COR-L47 (cell line): ENCODE results near the gene SEC63.
"Not testable (repeated sequence)": the region's sequence is repeated elsewhere in the genome, so short reads cannot be mapped to it uniquely, and the experiment has no call there.

ENCODE experiments used
- DNase-seq: peaks from one replicate; lab custom pipeline; 2025; lab: John Stamatoyannopoulos, UW

The SEC63 gene, protein sequence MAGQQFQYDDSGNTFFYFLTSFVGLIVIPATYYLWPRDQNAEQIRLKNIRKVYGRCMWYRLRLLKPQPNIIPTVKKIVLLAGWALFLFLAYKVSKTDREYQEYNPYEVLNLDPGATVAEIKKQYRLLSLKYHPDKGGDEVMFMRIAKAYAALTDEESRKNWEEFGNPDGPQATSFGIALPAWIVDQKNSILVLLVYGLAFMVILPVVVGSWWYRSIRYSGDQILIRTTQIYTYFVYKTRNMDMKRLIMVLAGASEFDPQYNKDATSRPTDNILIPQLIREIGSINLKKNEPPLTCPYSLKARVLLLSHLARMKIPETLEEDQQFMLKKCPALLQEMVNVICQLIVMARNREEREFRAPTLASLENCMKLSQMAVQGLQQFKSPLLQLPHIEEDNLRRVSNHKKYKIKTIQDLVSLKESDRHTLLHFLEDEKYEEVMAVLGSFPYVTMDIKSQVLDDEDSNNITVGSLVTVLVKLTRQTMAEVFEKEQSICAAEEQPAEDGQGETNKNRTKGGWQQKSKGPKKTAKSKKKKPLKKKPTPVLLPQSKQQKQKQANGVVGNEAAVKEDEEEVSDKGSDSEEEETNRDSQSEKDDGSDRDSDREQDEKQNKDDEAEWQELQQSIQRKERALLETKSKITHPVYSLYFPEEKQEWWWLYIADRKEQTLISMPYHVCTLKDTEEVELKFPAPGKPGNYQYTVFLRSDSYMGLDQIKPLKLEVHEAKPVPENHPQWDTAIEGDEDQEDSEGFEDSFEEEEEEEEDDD

DNA sequence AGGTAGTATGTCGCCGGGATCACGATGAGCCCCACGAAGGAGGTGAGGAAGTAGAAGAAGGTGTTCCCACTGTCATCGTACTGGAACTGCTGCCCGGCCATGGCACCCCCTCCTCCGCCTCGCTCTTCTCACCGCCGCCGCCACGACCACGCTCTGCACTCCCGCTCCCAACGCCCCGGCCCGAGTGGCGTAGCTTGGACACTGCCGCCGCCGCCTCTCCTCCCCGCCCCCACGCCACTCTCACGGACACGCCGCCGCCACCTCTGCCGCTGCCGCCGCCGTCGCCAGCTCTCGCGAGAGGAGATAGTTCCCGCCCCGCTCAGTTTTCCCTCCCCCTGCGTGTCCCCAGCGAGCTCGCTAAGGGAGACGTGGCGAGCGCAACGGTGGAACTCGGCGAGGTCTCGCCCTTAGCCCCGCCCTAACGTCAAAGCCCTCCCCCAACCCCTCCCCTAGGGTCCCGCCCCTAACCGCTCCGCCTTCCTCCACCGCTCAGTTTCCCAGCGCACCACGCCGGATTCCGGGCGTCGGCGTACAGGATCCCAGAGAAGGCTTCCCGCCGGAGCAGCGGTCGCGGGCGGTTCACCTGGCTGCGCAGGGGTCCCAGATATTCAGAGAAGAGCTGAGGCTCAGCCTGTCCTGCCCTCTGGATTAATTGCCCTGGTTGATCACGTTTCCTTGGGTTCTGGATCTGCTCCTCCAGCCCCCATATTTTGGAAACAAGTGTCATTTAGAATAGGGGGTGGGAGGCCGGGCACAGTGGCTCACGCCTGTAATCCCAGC lies at the start of gene SEC63:
SEC63 (minus strand) TSS at position 300 of the 780 bp plus-strand sequence; CDS start at position 101, 199 bp downstream.
- DNase-seq, result peak; percentile 87

DNA sequence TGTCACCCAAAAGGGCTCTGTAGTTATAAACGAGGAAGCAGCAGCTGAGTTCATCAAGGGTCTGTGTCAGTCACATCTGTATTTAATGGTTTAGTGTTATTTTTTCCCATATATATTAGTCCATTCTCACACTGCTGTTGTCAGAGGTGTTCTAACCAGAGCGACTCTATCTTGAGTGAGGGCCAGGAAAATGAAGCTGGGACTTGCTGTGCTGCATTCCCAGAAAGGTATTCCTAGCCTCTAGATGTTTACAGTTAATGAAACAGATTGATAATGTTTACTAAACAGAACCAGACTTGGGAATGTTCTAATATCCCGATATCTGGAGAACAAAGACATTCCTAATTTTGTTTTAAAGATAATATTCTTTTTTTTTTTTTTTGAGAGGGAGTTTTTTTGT lies 48.0 kb upstream of the SEC63 start:
- DNase-seq, result no peak

DNA sequence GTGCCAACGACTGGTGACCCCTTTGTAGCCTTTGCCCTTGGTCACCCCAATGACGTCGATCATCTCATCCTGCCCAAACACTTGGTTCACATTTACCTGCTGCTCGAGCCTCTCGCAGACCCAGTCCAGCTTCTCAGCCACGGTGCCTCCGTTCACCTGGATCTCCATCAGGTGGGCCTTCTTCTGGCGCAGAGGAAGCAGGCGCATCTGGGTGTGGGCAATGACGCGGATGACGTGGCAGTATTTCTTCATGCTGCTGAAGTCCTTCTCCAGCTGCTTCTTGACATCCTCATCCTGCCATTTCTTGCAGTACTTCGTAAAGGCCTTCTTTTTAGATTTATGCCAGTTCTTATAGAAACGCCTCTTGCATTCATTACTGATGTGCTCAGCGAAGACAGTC lies 46.9 kb upstream of the SEC63 start:
- DNase-seq, result no peak

DNA sequence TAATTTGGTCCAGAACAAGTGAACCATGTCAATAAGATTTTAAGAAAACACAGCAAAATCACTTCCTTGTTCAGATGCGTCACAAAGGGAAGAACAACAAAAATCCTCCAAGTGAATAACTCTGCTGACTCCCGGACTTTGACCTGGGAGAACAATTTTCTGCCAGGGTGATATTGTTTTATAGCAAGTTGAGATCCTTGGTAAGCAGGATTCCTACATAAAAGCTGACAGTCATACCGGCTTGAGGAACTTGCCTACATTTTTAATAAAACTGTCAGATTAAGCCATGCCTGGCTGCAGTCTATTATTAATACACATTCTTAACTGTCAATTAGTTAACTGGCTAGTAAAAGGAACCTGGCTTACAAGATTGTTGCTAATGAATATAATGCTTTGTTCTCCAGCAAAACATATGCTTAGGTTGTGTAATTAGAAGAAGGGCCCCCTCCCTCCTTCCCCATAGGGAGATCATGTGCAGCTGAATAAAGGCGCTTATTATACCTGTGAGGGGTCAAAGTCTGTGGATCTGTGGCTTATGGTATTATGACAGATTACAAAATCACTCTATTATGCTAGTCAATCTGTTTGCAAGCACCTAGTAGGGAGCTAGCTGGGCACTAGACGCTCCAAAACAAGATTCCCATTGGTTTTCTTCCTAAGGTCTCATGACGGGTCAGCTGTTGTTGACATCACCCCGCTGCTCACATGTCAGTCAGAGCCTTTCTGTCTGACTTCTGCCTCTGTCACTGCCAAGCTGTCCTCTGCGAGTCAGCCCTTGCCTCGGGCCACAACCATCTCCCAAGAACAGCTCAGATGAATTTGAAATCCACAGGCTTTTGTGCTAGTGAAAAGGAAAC lies 44.6 kb upstream of the SEC63 start:
- peak; percentile 62 for DNase-seq

DNA sequence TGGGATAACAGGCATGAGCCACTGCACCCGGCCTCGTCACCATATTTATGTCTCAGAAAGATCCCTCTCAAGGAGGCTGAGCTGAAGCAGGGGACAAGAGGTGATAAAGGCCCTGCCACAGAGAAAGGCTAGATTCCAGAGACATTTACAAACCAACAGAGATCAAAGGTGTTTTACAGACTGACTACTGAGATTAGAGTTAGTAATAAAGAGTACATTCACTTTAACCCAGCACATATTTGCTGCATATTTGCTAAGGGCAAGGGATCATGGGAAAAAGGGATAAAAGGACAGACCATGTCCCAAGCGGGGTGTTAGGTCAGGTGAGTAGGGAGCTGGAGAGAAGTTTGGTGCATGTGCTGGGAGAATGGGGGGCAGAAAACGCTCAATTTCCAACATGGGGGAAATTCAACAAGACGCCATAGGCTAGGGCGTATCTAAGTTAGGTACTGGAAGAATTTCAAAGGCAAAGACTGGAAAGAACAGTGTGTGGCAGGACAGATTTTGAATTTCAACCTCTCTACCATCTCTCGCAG lies 43.8 kb upstream of the SEC63 start:
- no peak for DNase-seq

DNA sequence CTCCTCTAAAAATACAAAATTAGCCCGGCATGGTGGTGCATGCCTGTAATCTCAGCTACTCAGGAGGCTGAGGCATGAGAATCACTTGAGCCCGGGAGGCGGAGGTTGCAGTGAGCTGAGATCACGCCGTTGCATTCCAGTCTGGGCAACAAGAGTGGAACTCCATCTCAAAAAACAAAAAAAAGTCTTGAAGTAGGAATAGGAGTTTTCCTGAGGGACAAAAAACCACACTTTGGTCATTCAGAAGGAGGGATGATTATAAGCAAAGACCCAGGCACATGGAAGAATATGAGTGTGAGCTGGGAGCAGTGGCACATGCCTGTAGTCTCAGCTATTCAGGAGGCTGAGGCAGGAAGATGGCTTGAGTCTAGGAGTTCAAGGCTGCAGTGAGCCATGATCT lies 42.3 kb upstream of the SEC63 start:
- DNase-seq, result not testable (repeated sequence)

DNA sequence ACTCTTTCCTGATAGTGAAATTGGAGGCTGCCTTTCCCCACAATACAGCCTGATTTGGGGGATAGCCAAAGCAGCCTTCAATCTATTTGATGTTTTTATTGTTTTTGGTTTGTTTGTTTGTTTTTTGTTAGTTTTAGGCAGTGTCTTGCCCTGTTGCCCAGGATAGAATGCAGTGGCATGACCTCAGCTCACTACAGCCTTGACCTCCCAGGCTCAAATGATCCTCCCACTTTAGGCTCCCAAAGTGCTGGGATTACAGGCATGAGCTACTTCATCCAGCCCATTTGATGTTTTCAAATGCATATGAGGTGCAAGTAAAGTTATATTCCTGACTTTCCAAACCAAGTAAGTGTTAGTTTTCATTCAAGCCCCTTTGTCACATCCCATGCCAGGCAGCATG lies 41.3 kb upstream of the SEC63 start:
- DNase-seq, result no peak

DNA sequence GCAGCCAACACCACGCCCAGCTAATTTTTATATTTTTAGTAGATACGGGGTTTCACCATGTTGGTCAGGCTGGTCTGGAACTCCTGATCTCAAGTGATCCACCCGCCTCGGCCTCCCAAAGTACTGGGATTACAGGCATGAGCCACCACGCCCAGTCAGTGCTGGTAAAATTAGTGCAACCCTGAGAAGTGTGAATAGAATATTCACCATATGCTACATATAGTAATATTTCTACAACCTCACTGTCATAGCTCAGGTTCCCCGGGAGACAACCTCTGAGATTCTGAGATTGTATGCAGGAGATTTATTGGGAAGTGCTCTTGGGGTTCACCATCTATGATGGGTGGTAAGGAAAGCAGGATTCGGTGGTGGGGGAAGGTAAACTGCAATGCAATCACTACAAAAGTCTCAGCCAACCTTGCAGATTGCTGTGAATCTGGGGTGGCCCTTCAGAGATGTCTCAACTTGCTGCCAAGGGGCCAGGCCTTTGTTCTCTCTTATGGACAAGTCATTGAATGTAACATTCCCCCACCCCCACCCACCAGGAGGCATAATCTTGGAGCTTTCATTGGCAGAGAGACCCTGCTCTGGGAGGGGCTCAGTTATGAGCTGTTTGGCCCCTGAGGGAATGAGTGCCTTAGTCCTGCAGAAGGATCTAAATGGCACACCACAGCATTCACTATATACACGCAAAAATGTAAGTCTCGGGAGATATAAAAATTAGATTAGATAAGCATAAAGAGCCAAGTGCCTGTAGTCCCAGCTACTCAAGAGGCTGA lies 34.0 kb upstream of the SEC63 start:
- no peak for DNase-seq

DNA sequence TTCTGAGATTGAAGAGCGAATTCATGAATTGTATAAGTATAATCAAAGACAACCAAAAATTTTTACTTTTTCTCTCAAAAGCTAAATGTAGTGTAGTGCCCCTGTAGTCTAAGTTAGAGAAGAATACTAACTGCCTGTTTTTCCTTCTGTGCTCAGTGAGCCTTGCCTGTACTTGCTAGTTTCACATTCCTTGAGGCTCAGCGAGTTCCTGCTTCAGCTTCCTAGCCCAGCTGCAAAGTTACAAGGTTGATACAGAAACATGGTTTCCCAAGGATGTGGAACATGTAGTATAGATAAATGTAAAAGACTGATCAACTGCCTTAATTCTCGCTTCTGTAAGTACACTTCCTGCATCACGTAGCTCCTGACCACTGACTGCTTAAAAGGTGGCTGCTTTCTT lies 33.1 kb upstream of the SEC63 start:
- no peak for DNase-seq

DNA sequence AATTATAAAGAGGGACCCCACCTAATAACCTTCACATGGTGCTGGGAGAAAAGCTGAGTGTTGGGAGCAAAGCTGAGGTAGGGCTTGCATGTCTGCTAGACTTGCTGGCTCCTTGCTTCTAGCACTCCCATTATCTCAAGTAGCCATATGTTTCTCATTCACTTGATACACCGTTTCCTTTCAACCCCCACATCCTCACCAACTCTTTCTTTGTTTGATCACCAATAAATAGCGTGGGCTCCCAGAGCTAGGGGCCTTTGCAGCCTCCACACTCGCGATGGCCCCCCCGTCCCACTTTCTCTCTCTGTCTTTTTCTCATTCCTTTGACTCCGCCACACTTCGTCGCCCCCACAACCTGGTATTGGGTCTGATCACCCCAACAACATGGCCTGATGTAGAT lies 32.6 kb upstream of the SEC63 start:
- DNase-seq, result not testable (repeated sequence)

DNA sequence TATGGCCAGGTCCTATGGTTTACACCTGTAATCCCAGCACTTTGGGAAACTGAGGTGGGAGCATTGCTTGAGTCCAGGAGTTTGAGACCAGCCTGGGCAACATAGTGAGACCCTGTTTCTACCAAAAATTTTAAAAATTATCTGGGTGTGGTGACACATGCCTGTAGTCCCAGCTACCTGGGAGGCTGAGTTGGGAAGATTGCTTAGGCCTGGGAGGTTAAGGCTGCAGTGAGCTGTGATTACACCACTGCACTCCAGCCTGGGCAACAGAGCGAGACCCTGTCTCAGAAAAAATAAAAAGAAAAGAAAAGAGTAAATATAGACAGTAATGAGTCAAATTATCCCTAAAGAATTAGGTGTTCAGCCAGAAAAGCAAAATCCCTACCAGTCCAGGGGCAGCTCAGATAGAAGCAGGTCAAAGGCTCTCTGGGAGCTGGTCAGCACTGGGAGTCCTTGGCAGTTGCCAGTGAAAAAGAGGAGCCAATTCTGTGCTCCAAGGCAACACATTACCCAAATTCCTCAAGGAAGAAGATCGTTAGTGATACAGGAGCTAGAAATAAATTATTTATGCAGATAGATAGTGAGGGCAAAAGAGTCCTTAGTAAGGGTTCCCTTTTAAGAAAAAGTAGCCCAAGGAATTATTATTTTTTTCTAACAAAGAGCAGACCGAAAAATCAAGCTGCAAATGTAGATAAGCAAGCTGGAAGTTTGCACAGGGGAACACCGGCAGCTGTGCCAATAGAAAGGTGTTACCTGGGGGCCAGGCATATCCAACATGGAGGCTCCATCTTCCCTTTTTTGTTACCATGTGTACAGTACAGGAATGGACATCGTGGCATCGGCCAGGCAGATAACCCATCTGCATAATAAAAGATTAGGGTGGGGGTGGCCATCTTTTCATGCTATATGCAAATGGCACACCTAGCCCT lies 31.4 kb upstream of the SEC63 start:
- DNase-seq, result no peak

DNA sequence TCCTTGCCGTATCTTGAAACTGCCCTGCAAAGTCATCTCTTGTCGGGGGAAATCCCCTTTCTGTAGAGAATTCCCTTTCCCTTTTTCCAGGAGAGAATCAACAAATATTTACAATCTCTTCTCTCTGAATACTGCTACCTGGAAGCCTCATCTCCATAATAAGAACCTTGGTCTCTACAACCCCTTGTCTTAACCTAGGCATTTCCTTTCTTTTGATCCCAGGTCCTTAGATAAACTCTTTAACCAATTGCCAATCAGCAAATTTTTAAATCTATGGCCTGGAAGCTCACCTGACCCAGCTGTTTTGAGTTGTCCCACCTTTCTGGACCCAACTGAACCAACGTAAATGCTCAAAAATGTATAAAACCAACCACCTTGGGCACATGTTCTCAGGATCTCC lies 30.6 kb upstream of the SEC63 start:
- DNase-seq, result no peak

DNA sequence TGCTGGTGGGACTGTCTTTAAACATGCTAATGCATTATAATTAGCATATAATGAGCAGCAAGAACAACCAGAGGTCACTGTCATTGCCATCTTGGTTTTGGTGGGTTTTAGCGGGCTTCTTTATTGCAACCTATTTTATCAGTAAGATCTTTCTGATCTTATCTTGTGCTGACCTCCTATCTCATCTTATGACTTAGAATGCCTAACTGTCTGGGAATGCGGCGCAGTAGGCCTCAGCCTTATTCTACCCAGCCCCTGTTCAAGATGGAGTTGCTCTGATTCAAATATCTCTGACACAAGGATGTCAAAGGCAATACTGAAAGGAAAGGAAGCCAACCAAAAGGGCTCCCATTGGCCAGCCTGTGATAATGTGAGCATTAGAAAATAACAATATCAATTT lies 29.8 kb upstream of the SEC63 start:
- DNase-seq, result no peak

DNA sequence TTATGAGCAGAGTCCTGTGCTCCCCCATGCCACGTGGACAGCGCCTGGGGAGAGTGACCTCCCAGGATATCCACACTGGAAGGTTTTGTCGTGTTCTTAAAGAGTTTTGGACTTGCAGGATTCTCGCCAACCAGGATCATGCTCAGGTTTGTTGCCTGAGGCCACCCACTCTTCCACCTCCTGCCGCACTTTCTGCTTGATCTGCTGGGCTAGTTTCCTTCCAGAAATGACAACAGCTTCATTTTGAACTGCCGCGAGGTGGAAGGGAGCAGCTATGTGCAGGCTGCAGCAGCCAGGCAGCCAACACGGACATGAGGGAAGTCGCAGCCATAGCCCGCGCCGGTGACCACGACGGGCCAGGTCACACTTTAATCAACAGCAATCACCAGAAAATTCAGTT lies 27.7 kb upstream of the SEC63 start:
- DNase-seq, result no peak

DNA sequence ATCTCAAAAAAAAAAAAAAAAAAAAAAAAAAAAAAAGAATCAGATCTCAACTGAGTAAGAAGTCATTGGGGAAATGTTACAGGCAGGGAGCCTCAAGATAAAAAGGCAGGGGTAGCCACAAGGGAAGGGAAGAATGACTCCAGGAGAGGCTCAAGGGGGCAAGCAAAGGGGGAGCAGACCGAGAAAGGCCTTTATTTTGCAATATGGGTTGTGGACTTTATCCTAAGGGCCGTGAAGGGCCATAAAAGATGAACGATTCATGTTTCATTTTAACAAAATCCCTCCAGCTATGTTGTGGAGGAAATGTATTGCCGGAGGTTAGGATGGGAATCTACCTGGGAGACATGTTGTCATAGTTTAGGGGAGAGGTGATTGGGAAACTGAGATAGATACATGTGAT lies 25.8 kb upstream of the SEC63 start:
- no peak for DNase-seq

DNA sequence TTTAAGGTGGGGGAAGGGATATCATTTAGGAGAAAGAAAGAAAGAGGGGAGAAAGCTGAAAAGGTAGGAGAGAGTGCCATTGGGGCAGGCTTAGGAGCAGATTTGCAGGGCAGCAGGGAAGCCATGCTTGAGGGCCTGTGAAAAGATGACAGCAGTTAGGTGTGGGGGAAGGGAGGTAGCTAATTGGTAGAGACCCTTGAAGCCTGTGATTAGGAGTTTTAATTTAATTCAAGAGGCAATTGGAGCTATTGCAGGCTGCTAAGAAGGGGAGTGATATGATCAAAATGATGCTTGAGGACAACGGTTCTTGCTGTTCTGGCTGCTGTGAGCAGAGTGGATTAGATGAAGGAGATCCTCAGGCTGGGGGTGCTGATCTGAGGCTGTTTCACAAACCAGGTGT lies 24.5 kb upstream of the SEC63 start:
- DNase-seq, result no peak

DNA sequence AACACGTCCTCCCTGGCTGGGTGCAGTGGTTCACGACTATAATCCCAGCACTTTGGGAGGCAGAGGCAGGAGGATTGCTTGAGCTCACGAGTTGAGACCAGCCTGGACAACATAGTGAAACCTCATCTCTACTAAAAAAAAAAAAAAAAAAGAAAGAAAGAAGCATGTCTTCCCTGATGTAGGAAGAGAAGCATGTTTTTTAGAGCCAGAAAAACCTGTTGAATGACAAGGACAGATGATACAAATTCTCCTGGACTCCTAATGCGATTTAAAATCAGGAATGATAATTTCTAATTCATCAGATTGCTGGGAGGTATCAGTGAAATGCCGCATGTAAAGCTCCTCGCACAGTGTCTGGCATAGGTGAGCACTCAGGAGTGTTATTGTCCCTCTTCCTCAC lies 23.7 kb upstream of the SEC63 start:
- no peak for DNase-seq

DNA sequence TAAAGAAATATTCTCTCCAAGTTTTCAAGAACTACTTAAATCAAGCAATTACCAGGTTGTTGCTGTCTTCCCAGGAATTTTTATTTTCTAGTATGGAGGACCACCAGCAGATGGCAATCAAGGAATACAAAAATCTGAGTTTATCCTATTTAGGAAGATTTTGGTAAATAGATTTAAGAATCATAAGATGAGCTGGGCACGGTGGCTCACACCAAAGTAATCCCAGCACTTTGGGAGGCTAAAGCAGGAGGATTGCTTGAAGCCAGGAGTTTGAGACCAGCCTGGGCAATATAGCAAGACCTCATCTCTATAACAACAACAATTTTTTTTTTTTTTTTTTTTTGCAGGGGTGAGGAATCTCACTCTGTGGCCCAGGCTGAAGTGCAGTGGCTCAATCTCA lies 19.3 kb upstream of the SEC63 start:
- no peak for DNase-seq

DNA sequence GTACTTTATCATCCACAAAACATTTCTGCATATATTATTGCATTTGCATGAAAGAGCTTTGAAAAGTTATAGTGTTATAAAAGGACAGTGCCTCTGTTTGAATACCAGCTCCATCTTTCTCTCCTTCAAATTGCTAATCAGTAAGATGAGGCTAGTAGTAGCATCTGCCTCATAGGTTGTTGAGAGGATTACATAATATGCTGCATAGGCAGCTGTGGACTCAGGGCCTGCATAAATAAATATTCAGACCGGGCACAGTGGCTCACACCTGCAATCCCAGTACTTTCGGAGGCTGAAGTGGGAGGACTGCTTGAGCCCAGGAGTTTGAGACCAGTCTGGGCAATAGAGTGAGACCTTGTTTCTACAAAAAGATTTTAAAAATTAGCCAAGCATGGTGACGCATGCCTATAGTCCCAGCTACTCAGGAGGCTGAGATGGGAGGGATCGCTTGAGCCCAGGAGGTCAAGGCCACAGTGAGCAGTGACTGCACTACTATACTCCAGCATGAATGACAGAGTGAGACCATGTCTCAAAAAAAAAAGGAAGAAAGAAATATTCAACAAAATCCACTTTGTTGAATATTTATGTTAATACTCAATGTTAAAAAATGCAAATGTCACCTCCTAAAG lies 18.3 kb upstream of the SEC63 start:
- no peak for DNase-seq
